Fibroblast of mammary gland (primary cell): ENCODE measurements around the gene ANKRD11.
A peak's percentile ranks its signal among the peaks of the same experiment; 100 is the strongest.
"Not testable (repeated sequence)": the region's sequence is repeated elsewhere in the genome, so short reads cannot be mapped to it uniquely, and the experiment has no call there.

ENCODE experiments used
- DNase-seq: peaks from one replicate; pipeline ENCODE4 v3.0.0-alpha.2; 2010; ENCODE audit warnings: low read depth
- H3K4me3 ChIP-seq: 2 replicates; pipeline ENCODE4 v1.5.1; 2011; ENCODE audit warnings: low read depth, mild to moderate bottlenecking, low read length, moderate library complexity; ENCODE audit not compliant: control insufficient read depth
- CTCF ChIP-seq: conservative IDR thresholded peaks from 2 replicates; pipeline ENCODE4 v1.5.1; 2011; ENCODE audit warnings: low read depth, low read length, inconsistent platforms; ENCODE audit not compliant: control insufficient read depth, insufficient read depth

Gene ANKRD11

DNA sequence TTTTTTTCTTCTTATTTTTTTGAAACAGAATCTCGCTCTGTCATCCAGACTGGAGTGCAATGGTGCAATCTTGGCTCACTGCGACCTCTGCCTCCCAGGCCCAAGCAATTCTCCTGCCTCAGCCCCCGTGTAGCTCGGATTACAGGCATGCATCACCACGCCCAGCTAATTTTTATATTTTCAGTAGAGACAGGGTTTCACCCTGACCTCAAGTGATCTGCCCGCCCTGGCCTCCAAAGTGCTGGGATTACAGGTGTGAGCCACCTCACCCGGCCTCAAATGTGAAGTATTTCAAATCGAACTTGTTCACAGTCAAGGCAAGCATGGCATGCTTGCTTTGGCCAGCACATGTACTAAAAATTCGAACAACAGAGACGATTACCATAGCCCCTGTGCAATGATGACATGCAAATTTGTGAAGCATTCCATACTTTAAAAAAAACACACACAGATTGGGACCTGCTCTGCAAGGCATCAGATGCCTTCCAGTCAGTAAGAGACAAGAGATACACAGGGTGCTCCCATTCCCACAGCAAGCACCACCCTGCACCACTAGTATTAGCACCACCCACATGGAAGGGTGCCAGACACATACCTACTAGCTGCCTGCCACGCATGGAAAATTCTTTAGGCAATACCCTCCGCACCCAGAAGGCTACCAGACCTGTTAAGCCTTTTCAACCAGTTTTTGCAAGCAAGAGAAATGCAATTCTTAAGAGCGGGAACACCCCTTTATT, 47.2 kb downstream of the ANKRD11 start:
- peak; percentile 74 for DNase-seq
- no peak overlapping the region for H3K4me3 ChIP-seq
- no peak for TF ChIP-seq CTCF

- no peak for DNase-seq
- H3K4me3 ChIP-seq = peak overlapping the region; percentile 15
- no peak for TF ChIP-seq CTCF
Observed at GRCh38 chr16:89442588-89442987, 47.8 kb downstream of the ANKRD11 start.

GRCh38 chr16:89439659-89440058, 50.7 kb downstream of the ANKRD11 start:
- DNase-seq = no peak
- no peak for TF ChIP-seq CTCF
- no peak overlapping the region for H3K4me3 ChIP-seq

DNA sequence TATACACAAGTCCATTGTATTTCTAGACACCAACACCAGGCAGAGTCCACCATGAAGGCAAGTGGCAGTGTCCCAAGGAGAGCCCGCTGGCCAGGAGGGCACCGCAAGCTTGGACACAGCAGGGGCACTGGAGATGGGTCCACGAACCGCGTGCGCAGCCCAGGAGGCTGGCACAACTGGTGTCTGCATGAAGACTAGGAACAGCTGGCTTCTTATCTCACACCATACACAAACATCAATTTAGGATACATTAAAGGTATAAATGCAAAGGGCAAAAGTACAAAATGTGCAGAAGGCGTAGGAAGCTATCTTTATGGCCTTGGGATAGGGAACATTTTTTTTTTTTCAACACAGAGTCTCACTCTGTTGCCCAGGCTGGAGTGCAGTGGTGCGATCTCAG, 52.4 kb downstream of the ANKRD11 start:
- no peak for TF ChIP-seq CTCF
- DNase-seq = no peak
- no peak overlapping the region for H3K4me3 ChIP-seq

DNA sequence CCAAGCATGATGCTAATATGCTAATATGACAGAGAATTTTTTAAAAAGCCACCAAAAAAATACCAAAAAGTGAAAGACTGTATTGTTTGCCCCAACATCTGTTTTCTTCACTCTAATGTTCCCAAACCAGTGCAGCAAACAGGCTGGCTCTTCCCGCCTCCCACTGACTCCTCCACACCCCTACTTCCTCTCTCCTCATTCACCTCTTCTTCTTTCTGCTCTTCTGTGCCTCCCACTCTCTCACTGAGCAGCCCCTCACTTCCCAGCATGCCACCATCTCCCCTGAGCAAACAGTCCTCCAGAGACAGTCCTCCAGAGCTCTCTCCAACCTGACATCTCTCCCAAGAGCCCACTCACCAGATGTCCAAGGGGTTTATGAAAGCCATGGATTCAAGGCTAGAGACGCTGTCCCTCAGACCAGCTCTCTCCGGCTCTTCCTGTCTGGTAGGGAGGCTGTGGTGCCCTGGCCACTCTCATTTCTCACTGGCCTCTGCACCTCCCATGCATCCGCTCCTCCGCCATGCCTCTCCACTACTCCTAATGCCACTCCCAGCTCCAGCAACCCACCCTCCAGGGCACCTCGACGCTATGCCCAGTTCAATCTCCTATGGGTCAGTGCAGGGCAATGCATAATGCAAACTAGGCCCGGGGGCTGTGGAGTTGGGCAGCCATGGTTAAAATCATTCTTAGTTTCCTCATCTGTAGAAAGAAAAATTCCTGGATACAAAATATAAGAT, 52.9 kb downstream of the ANKRD11 start:
- TF ChIP-seq CTCF = no peak
- DNase-seq = no peak
- no peak overlapping the region for H3K4me3 ChIP-seq

- no peak overlapping the region for H3K4me3 ChIP-seq
- no peak for DNase-seq
- no peak for TF ChIP-seq CTCF
Observed at GRCh38 chr16:89436366-89436765, 54.0 kb downstream of the ANKRD11 start.

- DNase-seq, H3K4me3 ChIP-seq: not testable (repeated sequence)
Observed at GRCh38 chr16:89435059-89435458, 55.3 kb downstream of the ANKRD11 start.
